Lung (tissue), 12 donors: ENCODE measurements around the gene PANX1. TPM values are rescaled to one million over a fixed set of nuclear protein-coding genes. Genes with fewer than 3 reads are reported as not detected.

Experiments used
- ATAC-seq: fragments of 200-7000 bp; cut with Tn5 transposase; one replicate; pipeline ENCODE4 v1.9.1; 2020; ENCODE audit warnings: moderate number of reproducible peaks; ENCODE audit not compliant: insufficient read depth, low FRiP score
- DNase-seq, 3 donors: peaks; one replicate each; pipeline ENCODE4 v3.0.0-alpha.2; 2013 to 2017
- H3K27ac ChIP-seq, 2 donors: one replicate each; pipeline ENCODE4 v1.5.1; 2013; ENCODE audit warnings: mild to moderate bottlenecking in 2 of 2, moderate library complexity in 2 of 2, control low read depth in 1 of 2, inconsistent platforms in 1 of 2, low read depth in 1 of 2, low read length in 1 of 2
- H3K27me3 ChIP-seq, 3 donors: one replicate each; pipeline ENCODE4 v1.5.1; 2013; ENCODE audit warnings: low read length in 2 of 3; ENCODE audit not compliant: control insufficient read depth in 3 of 3, insufficient read depth in 3 of 3
- H3K36me3 ChIP-seq, 4 donors: one replicate each; pipeline ENCODE4 v1.5.1; 2013; ENCODE audit warnings: low read length in 4 of 4, mild to moderate bottlenecking in 1 of 4, moderate library complexity in 1 of 4; ENCODE audit not compliant: control insufficient read depth in 4 of 4, insufficient read depth in 4 of 4
- H3K4me1 ChIP-seq, 5 donors: one replicate each; pipeline ENCODE4 v1.5.1; 2013; ENCODE audit warnings: low read length in 5 of 5, mild to moderate bottlenecking in 2 of 5, moderate library complexity in 1 of 5; ENCODE audit not compliant: control insufficient read depth in 5 of 5, insufficient read depth in 5 of 5
- H3K4me3 ChIP-seq: one replicate; pipeline ENCODE4 v1.5.1; 2013; ENCODE audit warnings: mild to moderate bottlenecking, control low read depth, moderate library complexity
- H3K9ac ChIP-seq, 2 donors: one replicate each; pipeline ENCODE4 v1.5.1; 2013; ENCODE audit warnings: low read length in 2 of 2, control low read depth in 1 of 2; ENCODE audit not compliant: insufficient read depth in 1 of 2
- H3K9me3 ChIP-seq, 4 donors: one replicate each; pipeline ENCODE4 v1.5.1; 2013; ENCODE audit warnings: low read length in 3 of 4, mild to moderate bottlenecking in 1 of 4, moderate library complexity in 1 of 4; ENCODE audit not compliant: control insufficient read depth in 4 of 4, insufficient read depth in 3 of 4
- CTCF ChIP-seq: IDR thresholded peaks from 2 replicates; pipeline ENCODE4 v1.5.1; 2012; ENCODE audit warnings: mild to moderate bottlenecking; ENCODE audit errors: control extremely low read depth, extremely low read depth
- WGBS, 2 donors: extraction: QIAGEN DNeasy Blood & Tissue Kit; methylation state at CpG; one replicate each; pipeline ENCODE4 v1.1.7; 2013; 5-methylcytosine and 5-hydroxymethylcytosine counted together
- polyA plus RNA-seq, 2 donors: library from polyadenylated mRNA; stranded (reverse); fragments of 200-250 nt; gene quantifications; one replicate each; pipeline ENCODE4 v1.2.1, GENCODE V29; 2013
- total RNA-seq, 2 donors: library from RNA; depleted of rRNA in 1 of 2; stranded (reverse); fragments of >200 nt in 1 of 2; gene quantifications; one replicate each; pipeline ENCODE4 v1.2.1, GENCODE V29; 2014 to 2021
- donor health status: control.
- donor health status: control.
- donor health status: Bipolar disorder and iron deficiency.
- donor health status: healthy.
- donor health status: DM: yes; HTN: yes; CAD: no.

PANX1 gene
- total and polyA plus RNA-seq, 4 donors = 5.9 to 25.7 (median 19.0) TPM

- H3K27ac ChIP-seq = no peak overlapping the region
- H3K9ac ChIP-seq = no peak overlapping the region
- no peak for ATAC-seq
- 70 to 81% methylated on average over 2 of the region's 2 CpGs for whole genome bisulfite sequencing, 2 donors
- no peaks in the 10 kb centered on the region for H3K27me3 ChIP-seq
- no peak for TF ChIP-seq CTCF
- peaks cover 0 to 2% (median 0%) of the 10 kb centered on the region in 4 donors for H3K36me3 ChIP-seq
- H3K9me3 ChIP-seq = no peaks in the 10 kb centered on the region
- DNase-seq = no peak
- H3K4me3 ChIP-seq = no peak overlapping the region
- H3K4me1 ChIP-seq = peaks cover 0 to 26% (median 12%) of the 10 kb centered on the region in 5 donors
Measured at GRCh38 chr11:94145431-94145830, 16.8 kb downstream of the PANX1 start.

GRCh38 chr11:94145916-94146315 lies 17.3 kb downstream of the PANX1 start:
- no peaks in the 10 kb centered on the region for H3K27me3 ChIP-seq
- H3K9me3 ChIP-seq = no peaks in the 10 kb centered on the region
- 91 to 92% methylated on average over 4 of the region's 4 CpGs for WGBS, 2 donors
- ATAC-seq = no peak
- H3K27ac ChIP-seq = no peak overlapping the region
- DNase-seq = no peak
- peaks cover 0 to 2% (median 0%) of the 10 kb centered on the region in 4 donors for H3K36me3 ChIP-seq
- no peak overlapping the region for H3K4me3 ChIP-seq
- peaks cover 0 to 30% (median 16%) of the 10 kb centered on the region in 5 donors for H3K4me1 ChIP-seq
- TF ChIP-seq CTCF = no peak
- H3K9ac ChIP-seq = no peak overlapping the region

GRCh38 chr11:94147433-94147845 lies 18.8 kb downstream of the PANX1 start:
- Histone ChIP-seq H3K4me1 (peaks cover 0 to 28% (median 21%) of the 10 kb centered on the region in 5 donors), H3K27me3 (no peaks in the 10 kb centered on the region), H3K9me3 (no peaks in the 10 kb centered on the region), H3K36me3 (peaks cover 0 to 2% (median 0%) of the 10 kb centered on the region in 4 donors), H3K9ac (no peak overlapping the region), H3K27ac (no peak overlapping the region), H3K4me3 (no peak overlapping the region)
- 81 to 83% methylated on average over 9 of the region's 9 CpGs for WGBS, 2 donors
- TF ChIP-seq CTCF = no peak
- DNase-seq (no peak), ATAC-seq (no peak)

- H3K27me3 ChIP-seq = no peaks in the 10 kb centered on the region
- no peak overlapping the region for H3K27ac ChIP-seq
- no peaks in the 10 kb centered on the region for H3K9me3 ChIP-seq
- ATAC-seq = no peak
- peaks cover 0 to 27% (median 14%) of the 10 kb centered on the region in 5 donors for H3K4me1 ChIP-seq
- TF ChIP-seq CTCF = no peak
- H3K9ac ChIP-seq = no peak overlapping the region
- no peak for DNase-seq
- peaks cover 0 to 2% (median 0%) of the 10 kb centered on the region in 4 donors for H3K36me3 ChIP-seq
- no peak overlapping the region for H3K4me3 ChIP-seq
- 67 to 71% methylated on average over 2 of the region's 2 CpGs for WGBS, 2 donors
Measured at GRCh38 chr11:94148189-94148588, 19.5 kb downstream of the PANX1 start.
